Neuron (in vitro differentiated cells): Measurements from ENCODE around the gene BLM.

Experiments used
- H2AFZ ChIP-seq: one replicate; pipeline ENCODE4 v1.6.1; 2013; ENCODE audit warnings: low read depth, mild to moderate bottlenecking, inconsistent platforms, low read length, moderate library complexity
- H3K27me3 ChIP-seq: one replicate; pipeline ENCODE4 v1.6.1; 2013; ENCODE audit warnings: low read length; ENCODE audit not compliant: insufficient read depth
- H3K36me3 ChIP-seq: one replicate; pipeline ENCODE4 v1.6.1; 2013; ENCODE audit warnings: low read length; ENCODE audit not compliant: insufficient read depth
- H3K4me1 ChIP-seq: one replicate; pipeline ENCODE4 v1.6.1; 2013; ENCODE audit warnings: low read length; ENCODE audit not compliant: insufficient read depth
- H3K4me3 ChIP-seq: 2 replicates; pipeline ENCODE4 v1.5.1; 2013; ENCODE audit warnings: mild to moderate bottlenecking, low read length, moderate library complexity
- H3K9me3 ChIP-seq: one replicate; pipeline ENCODE4 v1.6.1; 2013; ENCODE audit warnings: low read length

BLM gene

GRCh38 chr15:90863987-90864386, 146.8 kb downstream of the BLM start:
- Histone ChIP-seq H3K36me3 (no peaks in the 10 kb centered on the region), H3K9me3 (no peaks in the 10 kb centered on the region)

GRCh38 chr15:90864507-90864906, 147.4 kb downstream of the BLM start:
- H3K9me3 ChIP-seq, result no peaks in the 10 kb centered on the region
- H2AFZ ChIP-seq, result no peak overlapping the region
- peaks cover 6% of the 10 kb centered on the region for H3K4me1 ChIP-seq
- H3K36me3 ChIP-seq, result no peaks in the 10 kb centered on the region
- no peak overlapping the region for H3K4me3 ChIP-seq
- no peaks in the 10 kb centered on the region for H3K27me3 ChIP-seq

More at GRCh38 chr15:90863987-90864386, 146.8 kb downstream of the BLM start:
- no peak overlapping the region for H2AFZ ChIP-seq
- no peaks in the 10 kb centered on the region for H3K27me3 ChIP-seq
- H3K4me3 ChIP-seq, result no peak overlapping the region
- H3K4me1 ChIP-seq, result peaks cover under 1% of the 10 kb centered on the region

GRCh38 chr15:90865702-90866101, 148.6 kb downstream of the BLM start:
- Histone ChIP-seq H3K9me3 (no peaks in the 10 kb centered on the region), H3K27me3 (no peaks in the 10 kb centered on the region), H3K36me3 (no peaks in the 10 kb centered on the region), H3K4me1 (peaks cover 10% of the 10 kb centered on the region), H3K4me3 (no peak overlapping the region), H2AFZ (no peak overlapping the region)
